Measurements from ENCODE around the gene SLC44A1. TPM values are rescaled to one million over a fixed set of nuclear protein-coding genes. Genes with fewer than 3 reads are reported as not detected.
"Not testable (repeated sequence)": the region's sequence is repeated elsewhere in the genome, so short reads cannot be mapped to it uniquely, and the experiment has no call there.

The SLC44A1 gene
- polyA plus RNA-seq, 6 donors from 2014 or later, result 12.9 to 24.6 (median 19.3) TPM

DNA sequence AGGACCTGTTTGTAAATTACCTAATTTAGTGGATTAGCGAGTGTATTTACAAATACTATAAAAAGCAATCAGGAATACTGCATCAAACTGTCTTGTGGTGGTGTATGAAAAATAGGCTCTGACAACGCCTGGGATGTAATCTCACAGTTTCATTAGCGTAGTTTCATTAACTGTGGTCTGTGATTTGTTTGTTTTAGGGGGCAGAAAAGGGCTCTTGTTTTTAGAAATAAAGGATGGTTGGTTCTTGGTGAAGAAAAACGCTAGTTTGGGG, 1.4 kb downstream of the SLC44A1 start:
- DNase-seq, result no peak
- H3K27me3 Mint-ChIP-seq, result peaks cover 0 to 5% (median 0%) of the 10 kb centered on the region in 3 donors
- no peak for ATAC-seq (ENCODE audit: low read depth in 2 of 2)

DNA sequence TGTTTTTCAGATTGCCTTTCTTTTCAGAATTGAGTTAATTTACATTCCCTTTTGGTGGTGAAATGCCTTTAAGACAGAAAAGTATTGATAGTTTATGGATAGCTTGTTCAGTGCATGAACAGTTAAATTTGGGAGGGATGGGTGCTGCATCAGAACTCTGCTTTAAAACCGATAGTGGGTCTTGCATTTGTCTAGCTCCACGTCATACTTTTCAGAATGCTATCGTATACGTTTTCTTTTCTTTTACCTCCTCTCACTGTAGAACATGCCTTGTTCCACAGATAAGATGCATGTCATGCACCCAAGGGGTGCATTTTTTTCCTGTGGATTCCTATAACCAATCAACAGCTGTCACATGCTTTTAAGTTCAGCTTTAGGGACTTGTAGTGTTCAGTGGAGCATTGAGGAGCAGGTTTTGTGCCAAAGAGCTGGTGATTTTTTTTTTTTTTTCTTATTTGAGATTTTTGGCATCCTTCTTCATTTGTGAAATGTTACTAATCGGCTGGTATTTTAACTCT, 2.3 kb downstream of the SLC44A1 start:
- Mint-ChIP-seq H3K4me1 (peaks cover 13 to 22% (median 20%) of the 10 kb centered on the region in 3 donors), H3K9me3 (no peaks in the 10 kb centered on the region), H3K27ac (no peak overlapping the region), H3K27me3 (no peaks in the 10 kb centered on the region), H3K4me3 (peak overlapping the region in 3 of 8 donors; percentile 90 to 99 (median 93)), H3K36me3 (no peaks in the 10 kb centered on the region)
- DNase-seq (no peak), ATAC-seq (ENCODE audit: low read depth in 2 of 2) (no peak)

More for the DNA sequence above, 1.4 kb downstream of the SLC44A1 start:
- H3K36me3 Mint-ChIP-seq, result no peaks in the 10 kb centered on the region
- H3K4me3 Mint-ChIP-seq, result peak overlapping the region; percentile 90 to 99 (median 94)
- peak overlapping the region; percentile 58 to 93 (median 80) for H3K27ac Mint-ChIP-seq
- H3K4me1 Mint-ChIP-seq, result peaks cover 13 to 22% (median 17%) of the 10 kb centered on the region in 3 donors
- H3K9me3 Mint-ChIP-seq, result no peaks in the 10 kb centered on the region

DNA sequence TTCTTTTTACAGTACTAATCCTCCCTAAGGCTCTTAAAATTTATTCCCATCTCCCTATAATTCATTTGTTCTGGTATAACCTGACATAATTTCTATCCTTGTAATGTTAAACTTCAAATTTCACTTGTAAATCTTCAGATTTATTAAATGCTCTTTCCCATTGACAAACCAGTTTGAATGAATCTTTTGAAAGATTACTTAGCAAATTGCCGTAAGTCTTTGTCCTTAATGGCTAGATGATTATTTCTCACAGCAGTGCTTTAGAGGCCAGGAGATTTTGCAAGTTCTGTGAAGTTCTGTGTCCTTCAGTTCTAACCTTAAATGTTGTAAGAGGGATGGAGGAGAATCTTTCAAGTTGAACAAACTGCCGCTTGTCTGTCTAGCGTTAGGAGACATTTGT, 4.2 kb downstream of the SLC44A1 start:
- H3K27ac Mint-ChIP-seq, result peak overlapping the region in 2 of 6 donors; percentile 38 to 79
- H3K4me3 Mint-ChIP-seq, result peak overlapping the region in 1 of 8 donors; percentile 23
- H3K4me1 Mint-ChIP-seq, result peaks cover 11 to 16% (median 13%) of the 10 kb centered on the region in 3 donors
- ATAC-seq (ENCODE audit: low read depth in 2 of 2), result no peak
- DNase-seq, result no peak
- no peaks in the 10 kb centered on the region for H3K9me3 Mint-ChIP-seq
- no peaks in the 10 kb centered on the region for H3K27me3 Mint-ChIP-seq
- H3K36me3 Mint-ChIP-seq, result no peaks in the 10 kb centered on the region

DNA sequence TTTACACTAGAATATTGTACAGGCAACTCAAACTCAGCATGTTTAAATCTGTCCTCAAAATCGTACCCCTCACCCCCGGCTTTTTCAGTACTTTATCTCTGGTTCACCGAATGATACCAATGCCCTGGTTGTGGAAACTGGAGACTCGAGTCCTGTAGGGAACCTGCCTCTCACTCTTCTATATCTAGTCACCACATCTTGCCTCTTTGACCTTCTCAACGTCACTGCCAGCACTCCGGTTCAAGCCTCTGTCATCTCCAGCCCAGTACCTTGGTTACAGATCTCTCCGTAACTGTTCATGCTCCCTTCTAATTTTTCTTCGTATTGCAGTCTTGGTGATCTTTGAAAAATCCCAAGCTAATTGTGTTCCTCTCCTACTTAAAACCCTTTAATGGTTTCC, 6.7 kb downstream of the SLC44A1 start:
- H3K4me1 Mint-ChIP-seq, result peaks cover 1 to 6% (median 4%) of the 10 kb centered on the region in 3 donors
- ATAC-seq (ENCODE audit: low read depth in 2 of 2) (no peak), DNase-seq (no peak)
- H3K9me3 Mint-ChIP-seq, result no peaks in the 10 kb centered on the region
- no peaks in the 10 kb centered on the region for H3K27me3 Mint-ChIP-seq
- peak overlapping the region in 1 of 6 donors; percentile 13 for H3K27ac Mint-ChIP-seq
- no peaks in the 10 kb centered on the region for H3K36me3 Mint-ChIP-seq
- H3K4me3 Mint-ChIP-seq, result no peak overlapping the region

DNA sequence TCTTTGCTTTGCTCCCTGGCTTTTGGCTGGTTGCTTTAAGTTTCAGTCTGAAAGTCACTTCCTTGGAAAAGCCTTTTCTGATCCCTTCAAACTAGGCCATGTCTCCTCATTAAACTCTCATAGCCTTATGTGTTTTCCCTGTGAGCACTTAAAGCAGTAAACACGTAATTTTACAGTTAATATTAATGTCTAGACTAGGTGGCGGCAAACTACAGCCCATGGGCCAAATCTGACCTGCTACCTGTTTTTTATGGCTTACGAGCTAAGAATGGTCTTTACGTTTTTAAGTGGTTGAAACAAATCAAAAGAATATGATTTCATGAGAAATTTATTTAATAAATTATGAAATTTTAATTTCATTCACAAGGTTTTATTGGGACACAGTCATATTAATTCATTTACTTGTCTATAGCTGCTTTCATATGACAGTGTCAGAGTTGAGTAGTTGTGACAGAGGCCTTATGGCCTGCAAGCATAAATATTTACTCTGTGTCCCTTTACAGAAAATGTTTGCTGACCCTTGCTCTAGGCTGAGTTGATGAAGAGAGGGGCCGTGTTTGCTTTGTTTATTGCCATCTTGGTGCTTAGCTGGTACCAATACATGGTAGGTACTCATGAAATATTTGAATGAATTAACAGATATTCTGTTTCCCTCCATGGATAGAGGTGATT, 7.4 kb downstream of the SLC44A1 start:
- Mint-ChIP-seq H3K4me3 (no peak overlapping the region), H3K36me3 (no peaks in the 10 kb centered on the region), H3K9me3 (no peaks in the 10 kb centered on the region), H3K27me3 (no peaks in the 10 kb centered on the region), H3K4me1 (peaks cover 0 to 4% (median 3%) of the 10 kb centered on the region in 3 donors), H3K27ac (peak overlapping the region in 1 of 6 donors; percentile 42)
- DNase-seq (no peak), ATAC-seq (ENCODE audit: low read depth in 2 of 2) (no peak)

DNA sequence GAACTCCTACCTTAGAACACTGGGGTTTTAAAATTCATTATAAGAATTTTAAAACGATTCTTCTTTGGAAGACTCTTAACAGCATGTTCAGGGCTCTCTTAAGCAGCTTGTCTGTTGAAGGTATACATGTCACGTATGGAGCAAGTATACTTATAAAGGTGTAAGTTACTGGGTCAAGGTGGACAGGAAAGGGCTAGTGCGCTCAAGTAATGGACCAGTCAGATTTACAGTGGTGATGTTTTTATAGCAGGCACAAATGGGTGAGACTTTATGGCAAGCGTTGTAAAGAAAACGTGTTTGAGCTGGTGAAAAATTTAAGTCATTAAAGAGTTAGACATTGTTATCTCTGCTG, 7.9 kb downstream of the SLC44A1 start:
- DNase-seq, result no peak
- Mint-ChIP-seq H3K4me3 (no peak overlapping the region), H3K27ac (no peak overlapping the region), H3K27me3 (no peaks in the 10 kb centered on the region), H3K9me3 (no peaks in the 10 kb centered on the region), H3K36me3 (no peaks in the 10 kb centered on the region), H3K4me1 (peaks cover 3 to 5% (median 5%) of the 10 kb centered on the region in 3 donors)
- ATAC-seq (ENCODE audit: low read depth in 2 of 2), result no peak

DNA sequence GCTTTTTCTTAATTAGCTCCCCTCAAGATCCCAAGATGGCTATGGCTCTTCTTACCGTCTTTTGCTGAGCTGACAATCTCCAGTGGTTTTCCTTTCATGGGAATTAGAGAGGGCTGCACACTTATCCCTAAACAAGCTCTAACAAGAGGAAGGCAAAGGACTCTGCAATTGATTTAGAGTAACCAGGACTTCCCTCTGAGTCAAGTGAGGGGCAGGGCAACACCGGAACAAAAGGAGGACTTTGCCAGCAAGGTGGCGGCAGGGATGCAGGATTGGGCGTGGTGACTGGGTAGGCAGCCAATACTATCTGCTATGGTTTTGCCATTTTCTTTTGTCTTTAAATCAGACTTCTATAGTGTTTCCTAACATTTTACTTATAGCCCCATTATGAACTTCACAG, 9.8 kb downstream of the SLC44A1 start:
- Mint-ChIP-seq H3K9me3 (no peaks in the 10 kb centered on the region), H3K4me1 (peaks cover 14 to 16% (median 15%) of the 10 kb centered on the region in 3 donors)

DNA sequence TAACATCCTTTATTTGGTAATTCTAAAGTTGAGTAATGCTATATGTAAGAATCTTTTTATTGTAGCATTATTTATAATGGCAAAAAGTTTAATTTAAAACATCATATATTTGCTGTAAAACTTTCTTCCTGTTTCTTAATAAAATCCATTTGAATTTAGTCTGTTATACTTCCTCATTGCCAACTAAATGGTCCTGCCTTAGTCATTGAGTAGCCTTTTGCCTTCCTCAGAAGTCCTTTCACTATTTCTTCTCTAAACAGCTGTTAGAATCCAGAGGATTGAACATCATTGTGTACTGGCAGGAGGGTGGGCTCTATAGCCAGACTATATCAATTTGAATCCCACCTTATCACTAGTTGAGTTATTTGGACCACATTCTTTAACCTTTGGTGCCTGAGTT, 11.0 kb downstream of the SLC44A1 start:
- Mint-ChIP-seq H3K27me3 (no peaks in the 10 kb centered on the region), H3K4me3 (no peak overlapping the region), H3K36me3 (no peaks in the 10 kb centered on the region), H3K27ac (no peak overlapping the region), H3K9me3 (no peaks in the 10 kb centered on the region), H3K4me1 (peaks cover 22 to 26% (median 25%) of the 10 kb centered on the region in 3 donors)
- DNase-seq (no peak), ATAC-seq (ENCODE audit: low read depth in 2 of 2) (no peak)

More for the DNA sequence above, 9.8 kb downstream of the SLC44A1 start:
- Mint-ChIP-seq H3K4me3 (no peak overlapping the region), H3K36me3 (no peaks in the 10 kb centered on the region), H3K27me3 (no peaks in the 10 kb centered on the region), H3K27ac (peak overlapping the region in 1 of 6 donors; percentile 58)
- ATAC-seq (ENCODE audit: low read depth in 2 of 2) (no peak), DNase-seq (no peak)

DNA sequence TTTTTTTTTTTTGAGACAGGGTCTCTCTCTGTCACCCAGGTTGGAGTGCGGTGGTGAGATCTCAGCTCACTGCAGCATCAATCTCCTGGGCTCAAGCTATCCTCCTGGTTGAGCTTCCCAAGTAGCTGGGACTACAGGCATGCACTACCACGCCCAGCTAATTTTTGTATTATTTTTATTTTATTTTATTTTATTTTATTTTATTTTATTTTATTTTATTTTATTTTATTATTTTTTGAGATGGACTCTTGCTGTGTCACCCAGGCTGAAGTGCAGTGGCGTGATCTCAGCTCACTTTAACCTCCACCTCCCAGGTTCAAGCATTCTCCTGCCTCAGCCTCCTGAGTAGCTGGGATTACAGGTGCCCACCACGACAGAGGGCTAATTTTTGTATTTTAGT, 12.1 kb downstream of the SLC44A1 start:
- not testable (repeated sequence) for ATAC-seq (ENCODE audit: low read depth in 2 of 2); H3K27me3 Mint-ChIP-seq; H3K9me3 Mint-ChIP-seq; H3K36me3 Mint-ChIP-seq; H3K27ac Mint-ChIP-seq; H3K4me3 Mint-ChIP-seq; DNase-seq
- H3K4me1 Mint-ChIP-seq, result peaks cover 19 to 30% (median 26%) of the 10 kb centered on the region in 3 donors

DNA sequence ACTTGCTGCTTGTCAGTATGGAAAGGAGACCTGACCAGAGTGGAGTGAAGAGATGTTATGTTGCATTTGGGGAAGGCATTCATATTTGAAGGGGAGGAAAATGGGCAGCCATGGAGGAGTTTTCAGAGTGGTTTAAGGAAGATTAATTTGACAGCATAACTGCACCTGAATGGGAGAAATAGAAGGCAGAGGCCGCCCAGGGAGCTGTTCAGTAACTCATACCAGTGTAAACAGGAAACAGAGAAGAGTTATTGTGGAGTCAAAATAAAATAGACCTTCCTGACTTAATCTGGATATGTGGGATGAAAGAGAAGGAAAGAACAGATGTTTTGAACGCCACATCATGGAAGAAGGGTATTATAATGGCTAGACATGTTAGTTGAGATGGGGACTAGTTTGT, 13.4 kb downstream of the SLC44A1 start:
- Mint-ChIP-seq H3K4me1 (peaks cover 19 to 30% (median 26%) of the 10 kb centered on the region in 3 donors), H3K9me3 (no peaks in the 10 kb centered on the region), H3K4me3 (no peak overlapping the region), H3K27ac (peak overlapping the region in 1 of 6 donors; percentile 39), H3K36me3 (no peaks in the 10 kb centered on the region), H3K27me3 (no peaks in the 10 kb centered on the region)
- ATAC-seq (ENCODE audit: low read depth in 2 of 2), result no peak
- no peak for DNase-seq

DNA sequence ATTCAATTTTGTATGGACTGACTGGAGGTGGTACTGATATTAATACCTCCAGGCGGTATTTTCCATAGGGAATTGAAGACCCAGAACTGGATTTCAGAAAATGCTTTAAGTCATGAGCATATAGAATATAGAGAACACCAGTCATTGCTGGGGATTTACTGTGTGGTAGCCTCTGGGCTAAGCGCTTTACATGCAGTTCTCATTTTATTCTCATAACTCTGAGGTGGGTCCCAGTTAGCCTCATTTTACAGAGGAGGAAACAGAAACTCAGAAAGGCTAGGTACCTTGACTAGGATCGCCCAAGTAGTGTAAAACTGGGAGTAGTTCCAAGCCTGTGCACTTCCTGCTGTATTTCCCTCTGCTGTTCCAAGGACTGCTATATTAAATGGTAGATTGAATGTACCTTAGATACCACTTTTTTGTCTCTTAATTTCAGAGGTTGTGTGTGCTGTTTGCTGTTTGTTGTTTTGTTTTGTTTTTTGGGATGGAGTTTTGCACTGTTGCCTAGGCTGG, 13.8 kb downstream of the SLC44A1 start:
- H3K9me3 Mint-ChIP-seq, result no peaks in the 10 kb centered on the region
- no peak for DNase-seq

DNA sequence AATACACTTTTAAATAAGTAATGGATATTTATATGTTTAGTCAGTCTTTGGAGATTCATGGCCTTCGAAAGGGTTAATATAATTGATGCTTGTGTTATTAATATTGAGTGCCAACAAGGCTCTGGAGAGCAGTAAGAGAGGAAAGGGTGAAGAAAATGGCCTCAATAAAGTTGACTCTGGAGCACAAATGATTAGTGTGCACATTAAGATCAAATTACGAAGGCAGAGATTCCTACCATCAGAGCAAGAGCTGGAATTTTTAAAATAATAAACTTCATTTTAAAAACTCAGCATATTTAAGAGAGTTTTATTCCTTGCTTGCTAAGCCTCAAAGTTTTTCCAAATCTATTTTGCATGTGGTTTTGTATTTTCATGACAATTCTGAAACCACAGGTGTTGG, 14.8 kb downstream of the SLC44A1 start:
- no peaks in the 10 kb centered on the region for H3K27me3 Mint-ChIP-seq
- peaks cover 20 to 34% (median 33%) of the 10 kb centered on the region in 3 donors for H3K4me1 Mint-ChIP-seq
- DNase-seq, result no peak
- no peak for ATAC-seq (ENCODE audit: low read depth in 2 of 2)
- peak overlapping the region in 1 of 6 donors; percentile 48 for H3K27ac Mint-ChIP-seq
- no peaks in the 10 kb centered on the region for H3K9me3 Mint-ChIP-seq
- peaks cover 0 to 6% of the 10 kb centered on the region in 2 donors for H3K36me3 Mint-ChIP-seq
- no peak overlapping the region for H3K4me3 Mint-ChIP-seq

More for the DNA sequence above, 13.8 kb downstream of the SLC44A1 start:
- H3K27ac Mint-ChIP-seq, result no peak overlapping the region
- H3K36me3 Mint-ChIP-seq, result no peaks in the 10 kb centered on the region
- peaks cover 19 to 30% (median 26%) of the 10 kb centered on the region in 3 donors for H3K4me1 Mint-ChIP-seq
- no peaks in the 10 kb centered on the region for H3K27me3 Mint-ChIP-seq
- no peak overlapping the region for H3K4me3 Mint-ChIP-seq
- no peak for ATAC-seq (ENCODE audit: low read depth in 2 of 2)

DNA sequence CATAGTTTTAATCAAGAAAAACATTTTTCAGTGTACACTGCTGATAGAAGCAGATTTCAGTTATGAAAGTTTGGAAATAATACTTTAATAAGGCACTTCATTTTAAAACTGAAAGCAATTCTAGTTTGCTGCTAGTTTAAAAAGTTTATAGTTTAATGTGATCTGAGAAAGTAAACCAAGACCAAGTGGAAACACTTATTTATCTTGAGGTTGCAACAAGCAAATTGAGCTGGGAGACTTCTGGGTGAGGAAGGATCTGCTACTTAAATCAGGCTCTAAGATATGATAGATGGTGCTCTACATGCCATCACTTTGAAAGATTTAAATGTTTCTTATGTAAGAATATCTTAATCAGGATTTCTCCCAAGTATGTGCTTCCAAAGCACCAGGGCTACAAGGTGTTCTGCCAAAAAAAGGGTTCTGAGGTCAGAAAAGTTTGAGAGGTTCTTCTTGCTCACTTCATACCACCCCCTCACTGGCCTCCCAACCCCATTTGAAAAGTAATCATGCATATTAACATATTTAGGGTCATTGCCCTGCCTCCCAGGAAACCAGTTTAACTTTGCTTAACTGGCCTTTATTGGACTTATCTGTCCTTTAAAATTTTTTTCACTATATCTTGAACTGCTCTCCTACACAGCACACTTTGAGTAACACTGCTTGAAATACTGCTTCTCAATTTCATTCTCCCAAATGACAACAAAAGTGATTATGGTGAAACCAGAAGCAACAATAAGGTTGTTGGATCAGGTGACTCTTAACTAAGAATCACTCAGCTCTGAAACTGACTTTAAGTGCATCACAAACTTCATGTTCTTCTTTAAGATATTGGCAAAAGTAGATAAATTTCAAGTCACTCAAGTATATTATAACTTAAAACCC, 15.5 kb downstream of the SLC44A1 start:
- Mint-ChIP-seq H3K4me1 (peaks cover 25 to 40% (median 38%) of the 10 kb centered on the region in 3 donors), H3K4me3 (no peak overlapping the region), H3K9me3 (no peaks in the 10 kb centered on the region), H3K27me3 (no peaks in the 10 kb centered on the region), H3K27ac (peak overlapping the region in 2 of 6 donors; percentile 6 to 16), H3K36me3 (peaks cover 0 to 9% of the 10 kb centered on the region in 2 donors)
- DNase-seq (no peak), ATAC-seq (ENCODE audit: low read depth in 2 of 2) (no peak)

Measured in naive B cell (primary cell).